GM19239 (cell line): ENCODE measurements around the gene KCNN1.
"Not testable (repeated sequence)": the region's sequence is repeated elsewhere in the genome, so short reads cannot be mapped to it uniquely, and the experiment has no call there.

Experiments used
- DNase-seq: peaks from one replicate; pipeline ENCODE4 v3.0.0; 2011; ENCODE audit warnings: low spot score; ENCODE audit not compliant: insufficient read length
- FAIRE-seq: peaks from 2 replicates; lab custom pipeline; 2011; peaks lifted over from hg19 to GRCh38; lab: Jason Lieb, UNC

KCNN1 gene

GRCh38 chr19:17998827-17999150 is 31.9 kb downstream of the KCNN1 start:
- no peak for FAIRE-seq
- no peak for DNase-seq

DNA sequence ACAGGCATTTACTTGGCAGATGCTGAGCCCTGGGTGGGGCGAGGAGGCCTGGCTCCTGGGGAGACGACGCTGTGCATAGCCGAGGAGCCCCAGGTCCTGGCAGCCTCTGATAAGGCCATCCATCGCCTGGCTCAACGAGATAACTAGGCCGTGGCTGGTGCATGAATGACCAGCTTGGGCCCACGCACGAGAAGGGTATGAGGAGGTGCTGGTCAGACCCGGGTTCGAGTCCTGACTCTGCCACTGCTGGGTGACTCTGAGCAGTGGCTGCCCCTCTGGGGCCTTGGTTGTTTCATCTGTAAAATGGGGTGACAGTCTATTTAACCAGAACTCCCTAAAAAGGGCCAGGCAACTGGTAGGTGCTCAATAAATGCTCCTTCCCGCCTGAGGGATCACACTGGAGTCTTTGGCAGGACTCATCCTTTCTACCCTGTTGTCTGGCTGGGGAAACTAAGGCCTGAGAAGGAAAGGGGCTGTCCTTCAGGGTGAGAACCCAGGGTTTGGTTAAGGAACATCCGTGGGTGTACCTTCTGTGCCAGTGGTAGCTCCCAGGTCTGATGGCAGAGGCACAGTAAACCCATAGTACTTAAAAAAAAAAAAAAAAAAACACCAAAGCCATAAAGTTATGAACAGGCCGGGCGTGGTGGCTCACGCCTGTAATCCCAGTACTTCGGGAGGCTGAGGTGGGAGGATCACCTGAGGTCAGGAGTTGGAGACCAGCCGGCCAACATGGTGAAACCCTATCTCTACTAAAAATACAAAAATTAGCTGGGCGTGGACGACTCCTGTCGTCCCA is 33.0 kb downstream of the KCNN1 start:
- FAIRE-seq: no peak

DNA sequence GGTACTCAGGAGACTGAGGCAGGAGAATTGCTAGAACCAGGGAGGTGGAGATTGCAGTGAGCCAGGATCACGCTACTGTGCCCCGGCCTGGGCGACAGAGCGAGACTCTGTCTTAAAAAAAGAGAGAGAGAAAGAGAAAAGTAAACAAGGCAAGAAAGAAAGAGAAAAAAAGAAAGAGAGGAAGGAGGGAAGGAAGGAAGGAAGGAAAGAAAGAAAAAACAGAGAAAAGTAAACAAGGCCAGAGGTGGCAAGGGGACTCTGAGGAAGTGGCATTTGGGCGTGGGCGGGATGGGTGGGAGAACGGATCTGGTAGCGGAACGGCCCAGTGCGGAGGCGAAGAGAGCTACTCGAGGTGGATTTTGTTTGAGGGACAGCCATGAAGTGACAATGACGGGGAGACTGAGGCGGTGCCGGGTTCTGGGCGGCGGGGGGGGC is 33.6 kb downstream of the KCNN1 start:
- DNase-seq (no peak), FAIRE-seq (no peak)

More for the DNA sequence above, 33.0 kb downstream of the KCNN1 start:
- no peak for DNase-seq

GRCh38 chr19:18000915-18001776 is 34.2 kb downstream of the KCNN1 start:
- FAIRE-seq (no peak), DNase-seq (peak; percentile 93)

GRCh38 chr19:18001777-18002345 is 35.0 kb downstream of the KCNN1 start:
- no peak for FAIRE-seq
- no peak for DNase-seq

DNA sequence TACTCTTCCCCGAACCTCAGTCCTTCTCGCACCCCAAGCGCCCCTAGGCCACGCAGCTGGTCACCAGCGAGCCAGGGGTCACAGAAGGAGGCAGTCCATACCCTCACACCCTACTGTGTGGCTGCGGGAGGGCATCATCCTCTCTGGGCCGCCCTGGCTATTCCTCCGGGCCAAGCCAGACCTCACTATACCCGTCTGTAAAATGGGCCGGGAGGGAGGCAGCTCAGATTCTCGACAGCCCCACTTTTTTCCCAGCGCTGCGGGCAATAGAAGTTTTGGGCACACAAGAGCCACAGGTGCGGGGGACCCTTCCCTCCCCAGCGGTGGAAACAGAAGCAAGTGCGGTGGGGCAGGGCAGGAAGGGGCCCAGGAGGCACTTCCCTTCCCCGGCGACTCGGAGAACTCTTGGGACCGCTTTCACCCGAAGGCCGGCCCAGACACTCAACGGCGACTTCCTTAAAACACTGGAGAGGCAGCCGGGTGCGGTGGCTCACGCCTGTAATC is 35.5 kb downstream of the KCNN1 start:
- FAIRE-seq (no peak), DNase-seq (peak; percentile 37)

GRCh38 chr19:18005750-18006149 is 38.8 kb downstream of the KCNN1 start:
- not testable (repeated sequence) for DNase-seq, FAIRE-seq

- FAIRE-seq: peak; percentile 92
- peak; percentile 95 for DNase-seq
These were observed 40.4 kb downstream of the KCNN1 start for GRCh38 chr19:18007044-18007916.

- peak; percentile 100 for DNase-seq
- peak; percentile 81 for FAIRE-seq
These were observed 41.2 kb downstream of the KCNN1 start, which contains the start of gene ARRDC2 for GRCh38 chr19:18007917-18008673. ARRDC2 (plus strand) TSS chr19:18008170; CDS start chr19:18008311, 141 bp downstream.

GRCh38 chr19:18008814-18009213 is 41.9 kb downstream of the KCNN1 start:
- no peak for DNase-seq
- no peak for FAIRE-seq

DNA sequence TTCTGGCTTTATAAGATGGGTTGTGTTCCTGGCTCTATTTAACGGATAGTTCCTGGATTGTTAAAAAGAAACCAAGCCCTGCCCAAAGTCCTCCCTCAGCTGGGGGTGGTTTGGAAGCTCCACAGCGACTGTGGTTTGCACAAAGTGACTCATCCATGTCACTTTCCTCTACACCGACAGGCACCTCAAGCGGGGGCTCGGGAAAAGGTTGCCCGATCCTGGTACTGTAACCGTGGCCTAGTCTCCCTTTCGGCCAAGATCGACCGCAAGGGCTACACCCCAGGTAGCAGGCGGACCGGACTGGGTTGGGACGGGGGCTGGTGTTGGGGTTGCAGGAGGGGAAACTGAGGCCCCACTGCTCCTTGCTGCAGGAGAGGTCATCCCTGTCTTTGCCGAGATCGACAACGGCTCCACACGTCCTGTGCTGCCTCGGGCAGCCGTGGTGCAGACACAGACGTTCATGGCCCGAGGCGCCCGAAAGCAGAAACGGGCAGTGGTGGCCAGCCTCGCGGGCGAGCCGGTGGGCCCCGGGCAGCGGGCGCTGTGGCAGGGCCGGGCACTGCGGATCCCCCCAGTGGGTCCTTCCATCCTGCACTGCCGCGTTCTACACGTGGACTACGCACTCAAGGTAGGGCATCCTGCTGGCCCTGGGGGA is 42.6 kb downstream of the KCNN1 start:
- DNase-seq (no peak), FAIRE-seq (no peak)

DNA sequence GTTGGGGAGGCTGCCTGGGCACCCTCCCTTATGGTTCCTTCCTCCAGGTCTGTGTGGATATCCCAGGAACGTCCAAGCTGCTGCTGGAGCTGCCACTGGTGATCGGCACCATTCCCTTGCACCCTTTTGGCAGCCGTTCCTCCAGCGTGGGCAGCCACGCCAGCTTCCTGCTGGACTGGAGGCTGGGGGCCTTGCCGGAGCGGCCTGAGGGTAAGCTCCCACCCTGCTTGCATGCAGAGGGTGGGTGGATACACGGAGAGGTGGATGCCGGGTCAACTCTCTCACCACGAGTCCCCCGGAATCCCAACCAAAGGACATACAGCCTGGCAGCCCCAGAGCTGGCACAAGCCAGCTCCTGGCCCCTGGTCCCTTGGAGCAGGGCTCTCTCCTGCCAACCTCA is 43.2 kb downstream of the KCNN1 start:
- FAIRE-seq (no peak), DNase-seq (no peak)

DNA sequence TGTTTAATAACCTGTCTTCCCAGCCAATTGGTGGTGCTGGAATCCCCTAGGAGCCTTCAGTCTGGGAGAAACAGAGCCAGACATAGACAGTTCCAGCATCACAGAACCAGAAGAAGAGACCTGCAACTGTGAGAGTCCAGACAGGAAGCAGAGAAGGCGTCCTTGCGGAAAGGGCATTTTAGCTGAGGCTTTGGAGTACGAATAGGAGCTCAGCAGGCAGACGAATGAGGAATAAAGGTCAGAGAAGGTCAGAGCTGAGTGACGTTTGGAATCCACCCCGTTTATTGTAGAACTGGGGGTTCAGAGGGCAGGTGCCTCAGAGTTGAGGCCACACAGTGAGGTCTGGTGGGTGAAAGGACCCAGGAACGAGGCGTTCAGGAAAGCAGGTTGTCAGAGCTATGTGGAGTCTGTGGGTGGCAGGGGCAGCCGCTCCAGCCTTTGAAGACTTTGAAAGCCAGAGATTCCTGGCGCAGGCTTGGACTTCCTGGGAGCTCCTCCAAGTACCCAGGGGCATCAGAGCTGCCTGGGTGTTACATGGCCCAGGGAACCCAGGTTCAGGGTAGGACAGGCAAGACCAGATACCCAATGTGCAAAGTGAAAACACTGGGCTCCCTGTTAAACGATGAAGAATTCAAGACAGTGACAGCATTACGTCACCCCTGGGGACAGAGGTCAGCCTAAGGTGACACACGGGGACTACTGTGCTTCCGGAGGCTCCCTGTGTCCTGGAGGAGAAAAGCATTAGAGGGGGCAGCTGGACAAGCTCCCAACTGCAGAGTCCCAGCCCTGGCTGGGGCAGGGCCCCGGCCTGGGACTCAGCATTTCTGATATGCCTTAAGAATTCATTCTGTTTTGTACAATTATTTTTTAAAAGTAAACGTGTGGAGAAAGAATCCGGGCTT is 46.6 kb downstream of the KCNN1 start:
- FAIRE-seq (no peak), DNase-seq (no peak)

DNA sequence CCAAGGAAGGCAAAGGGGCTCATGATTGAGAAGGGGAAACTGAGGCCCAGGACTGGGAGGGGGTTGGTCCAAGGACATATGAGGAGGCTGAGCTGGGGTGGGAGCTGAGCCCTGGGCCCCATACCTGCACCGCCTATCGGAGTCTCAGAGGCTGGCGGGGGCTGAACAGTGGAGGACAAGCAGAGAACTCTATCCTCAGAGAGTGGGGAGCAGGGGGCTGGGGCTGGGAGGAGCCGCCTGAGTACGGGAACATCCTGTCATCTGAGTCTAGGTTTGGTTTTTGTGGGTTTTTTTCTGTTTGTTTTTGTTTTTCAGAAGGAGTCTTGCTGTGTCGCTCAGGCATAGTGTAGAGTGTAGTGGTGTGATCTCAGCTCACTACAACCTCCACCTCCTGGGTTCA is 47.3 kb downstream of the KCNN1 start:
- DNase-seq: no peak
- no peak for FAIRE-seq

DNA sequence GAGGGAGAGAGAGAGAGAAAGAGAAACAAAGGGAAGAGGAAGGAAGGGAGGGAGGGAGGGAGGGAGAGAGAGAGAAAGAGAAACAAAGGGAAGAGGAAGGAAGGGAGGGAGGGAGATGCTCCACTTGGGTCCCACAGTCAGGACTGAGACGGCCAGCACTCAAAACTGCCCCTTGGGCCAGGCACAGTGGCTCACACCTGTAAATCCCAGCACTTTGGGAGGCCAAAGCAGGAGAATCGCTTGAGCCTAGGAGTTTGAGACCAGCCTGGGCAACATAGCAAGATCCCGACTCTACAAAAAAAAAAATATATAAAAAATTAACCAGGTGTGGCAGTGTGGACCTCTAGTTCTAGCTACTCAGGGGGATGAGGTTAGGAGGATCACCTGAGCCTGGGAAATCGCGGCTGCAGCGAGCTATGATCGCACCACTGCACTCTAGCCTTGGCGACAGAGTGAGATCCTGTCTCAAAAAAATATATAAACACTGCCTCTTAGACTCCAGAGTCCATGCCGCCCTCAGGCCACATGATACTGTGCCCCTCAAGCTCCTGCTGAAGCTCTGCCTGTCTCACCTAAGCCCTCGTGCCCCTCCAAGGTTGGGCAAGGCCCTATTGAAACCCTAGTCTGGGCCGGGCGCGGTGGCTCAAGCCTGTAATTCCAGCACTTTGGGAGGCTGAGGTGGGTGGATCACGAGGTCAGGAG is 49.5 kb downstream of the KCNN1 start:
- FAIRE-seq (no peak), DNase-seq (no peak)

GRCh38 chr19:18017275-18018083 is 50.6 kb downstream of the KCNN1 start:
- DNase-seq (no peak), FAIRE-seq (no peak)
